GM12891 (cell line): ENCODE data around the gene TYW1B.
A peak's percentile ranks its signal among the peaks of the same experiment; 100 is the strongest.
"Not testable (repeated sequence)": the region's sequence is repeated elsewhere in the genome, so short reads cannot be mapped to it uniquely, and the experiment has no call there.

Source experiments
- DNase-seq: peaks from one replicate; pipeline ENCODE4 v3.0.0; 2011; ENCODE audit warnings: low spot score; ENCODE audit not compliant: insufficient read length
- FAIRE-seq: peaks from 2 replicates; lab custom pipeline; 2011; peaks lifted over from hg19 to GRCh38; lab: Jason Lieb, UNC
- PAX5 ChIP-seq: IDR thresholded peaks from 2 replicates; pipeline ENCODE4 v1.6.1; 2011; ENCODE audit warnings: low read length, moderate library complexity, mild to moderate bottlenecking; ENCODE audit not compliant: insufficient read depth, severe bottlenecking
- POLR2A ChIP-seq: IDR thresholded peaks from 2 replicates; pipeline ENCODE4 v1.6.1; 2011; ENCODE audit warnings: low read depth, low read length, control low read depth
- POLR2AphosphoS5 ChIP-seq: IDR thresholded peaks from 2 replicates; pipeline ENCODE4 v1.6.1; 2011; ENCODE audit warnings: low read depth, low read length, control low read depth
- POU2F2 ChIP-seq: IDR thresholded peaks from 2 replicates; pipeline ENCODE4 v1.6.1; 2011; ENCODE audit warnings: low read depth, mild to moderate bottlenecking, control low read depth, low read length, moderate library complexity
- SPI1 ChIP-seq: IDR thresholded peaks from 2 replicates; pipeline ENCODE4 v1.6.1; 2011; ENCODE audit warnings: low read depth, low read length, control low read depth
- TAF1 ChIP-seq: IDR thresholded peaks from 2 replicates; pipeline ENCODE4 v1.6.1; 2011; ENCODE audit warnings: low read depth, low read length, control low read depth

The TYW1B gene

DNA sequence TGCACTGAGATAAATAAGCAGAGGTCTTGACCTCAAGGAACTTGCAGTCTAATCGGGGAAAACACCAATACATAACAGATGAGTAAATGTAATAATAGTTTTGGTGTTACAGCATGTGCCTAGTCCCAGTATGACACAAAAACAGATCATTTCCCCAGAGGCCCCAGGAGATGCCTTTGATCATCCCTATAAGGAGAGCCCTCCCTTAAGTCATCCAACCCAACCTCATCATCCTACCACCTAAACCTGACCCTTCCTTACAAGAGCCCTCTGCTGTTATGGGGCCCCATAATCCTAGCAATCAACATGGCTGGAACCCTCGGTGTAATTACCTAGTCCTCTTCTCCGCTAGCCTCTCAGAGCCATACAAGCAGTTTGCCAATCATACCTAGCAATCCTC is 116.1 kb downstream of the TYW1B start:
- not testable (repeated sequence) for DNase-seq, FAIRE-seq

DNA sequence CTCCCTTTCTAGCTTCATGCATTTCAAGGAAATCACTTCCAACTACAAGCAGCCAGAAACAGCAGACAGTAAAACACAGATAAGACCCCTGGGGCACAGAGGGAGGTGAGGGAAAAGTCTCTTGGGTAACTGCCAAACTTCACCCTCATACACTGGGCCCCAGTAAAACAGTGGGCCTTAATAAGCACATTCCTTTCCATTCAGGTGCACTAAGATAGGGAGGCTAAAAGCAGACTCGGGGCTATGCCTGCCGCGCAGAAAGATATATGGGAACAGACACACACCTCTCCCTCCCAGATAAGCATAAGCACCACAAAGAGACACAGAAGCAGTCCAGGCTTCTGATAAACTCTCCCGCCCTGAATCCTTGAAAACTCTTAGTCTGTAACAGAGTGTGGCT is 117.0 kb downstream of the TYW1B start:
- DNase-seq (no peak), FAIRE-seq (no peak)
- no peak for TF ChIP-seq POLR2A
- no peak for TF ChIP-seq POLR2AphosphoS5
- TF ChIP-seq TAF1 = no peak
- no peak for TF ChIP-seq SPI1
- TF ChIP-seq PAX5 = no peak
- no peak for TF ChIP-seq POU2F2

DNA sequence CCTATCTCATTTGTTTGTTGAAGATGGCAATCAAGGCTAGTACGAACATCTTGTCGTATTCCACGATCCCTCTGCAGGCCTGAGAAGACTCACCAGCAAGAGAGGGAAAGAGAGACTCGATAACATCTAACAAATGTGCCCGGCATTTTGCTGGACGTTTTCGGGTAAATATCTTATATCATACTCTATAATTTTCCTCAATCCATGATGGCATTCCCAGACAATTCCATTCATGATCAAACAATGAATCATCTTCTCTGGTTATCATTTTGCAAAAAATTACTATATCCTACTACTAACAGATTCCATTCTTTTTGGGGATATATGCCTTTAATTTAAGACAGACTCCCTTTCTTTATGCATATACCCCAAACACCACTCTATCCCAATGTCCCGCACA is 118.1 kb downstream of the TYW1B start:
- TF ChIP-seq POLR2A = no peak
- TF ChIP-seq POLR2AphosphoS5 = no peak
- no peak for TF ChIP-seq PAX5
- TF ChIP-seq SPI1 = no peak
- no peak for TF ChIP-seq TAF1
- TF ChIP-seq POU2F2 = no peak
- DNase-seq (no peak), FAIRE-seq (no peak)

DNA sequence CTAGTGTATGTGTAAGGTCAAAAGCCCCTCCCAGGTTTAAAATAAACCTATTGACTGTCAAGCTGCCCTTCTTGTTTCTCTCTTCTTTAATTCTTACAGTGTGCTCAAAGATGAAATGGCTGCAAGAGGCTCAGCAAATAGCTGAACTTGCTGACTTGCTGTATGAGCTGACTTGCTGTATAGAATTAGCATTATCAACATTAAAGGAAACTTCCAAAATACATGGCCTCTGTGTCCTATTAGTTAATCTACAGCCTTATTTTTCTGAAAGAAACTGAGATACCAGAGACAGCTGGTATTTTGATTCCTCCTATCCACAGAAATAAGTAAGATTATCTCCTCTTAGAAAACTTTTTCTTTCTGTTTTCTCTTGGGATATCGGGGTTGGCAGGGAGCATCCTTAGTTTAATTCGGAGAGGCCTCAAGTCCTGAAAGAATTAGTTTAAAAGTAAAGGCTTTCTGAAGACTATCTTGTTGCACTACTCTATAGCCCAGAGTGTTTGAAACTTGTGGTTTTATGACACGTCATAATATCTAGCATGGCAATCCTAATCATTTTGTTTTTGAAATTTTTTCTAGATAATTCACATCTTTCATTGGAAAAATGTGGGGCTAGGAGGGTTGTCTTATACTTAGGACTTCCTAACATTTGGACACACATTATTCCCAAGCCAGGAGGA is 119.5 kb downstream of the TYW1B start:
- DNase-seq, FAIRE-seq: not testable (repeated sequence)

DNA sequence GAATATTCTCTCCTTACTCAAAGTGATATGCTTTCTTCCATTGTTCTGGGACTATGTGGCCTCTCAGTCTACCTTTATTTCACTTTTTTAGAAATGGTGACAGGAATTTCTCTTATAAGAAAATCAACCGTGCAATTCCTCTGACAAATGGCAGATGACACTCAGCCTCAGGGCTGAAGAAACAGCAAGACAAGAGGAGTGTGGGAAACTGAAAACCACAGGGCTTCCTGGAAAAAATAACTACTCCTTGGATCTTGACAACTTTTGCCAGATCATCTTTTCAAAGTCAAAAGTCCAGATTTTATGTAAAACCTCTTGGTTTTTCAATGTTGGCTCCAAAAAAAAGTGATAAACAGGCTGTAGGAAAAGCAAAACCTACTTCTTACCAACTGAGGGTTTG is 121.5 kb downstream of the TYW1B start:
- no peak for TF ChIP-seq SPI1
- TF ChIP-seq PAX5 = no peak
- no peak for TF ChIP-seq POLR2AphosphoS5
- TF ChIP-seq POLR2A = no peak
- no peak for TF ChIP-seq TAF1
- TF ChIP-seq POU2F2 = no peak
- DNase-seq (no peak), FAIRE-seq (no peak)

DNA sequence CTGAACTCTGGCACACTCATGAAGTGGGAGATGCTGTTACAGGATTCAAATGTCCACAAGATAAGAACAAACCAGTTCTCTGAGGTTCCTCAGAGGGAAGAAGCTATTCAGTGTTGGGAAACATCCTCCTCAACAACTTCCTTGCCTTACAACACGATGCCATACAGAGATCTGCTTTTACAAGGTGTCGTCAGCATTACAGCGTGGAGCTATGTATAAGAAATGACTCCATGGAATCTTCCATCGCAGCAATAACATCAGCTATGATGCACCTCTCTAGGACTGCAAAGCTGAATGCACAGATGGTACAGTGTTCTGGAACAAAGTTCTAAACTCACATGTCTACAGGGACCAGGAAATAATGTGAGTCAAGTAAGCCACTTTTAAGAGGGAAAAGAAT is 122.3 kb downstream of the TYW1B start:
- FAIRE-seq = peak; percentile 64
- DNase-seq = not testable (repeated sequence)

DNA sequence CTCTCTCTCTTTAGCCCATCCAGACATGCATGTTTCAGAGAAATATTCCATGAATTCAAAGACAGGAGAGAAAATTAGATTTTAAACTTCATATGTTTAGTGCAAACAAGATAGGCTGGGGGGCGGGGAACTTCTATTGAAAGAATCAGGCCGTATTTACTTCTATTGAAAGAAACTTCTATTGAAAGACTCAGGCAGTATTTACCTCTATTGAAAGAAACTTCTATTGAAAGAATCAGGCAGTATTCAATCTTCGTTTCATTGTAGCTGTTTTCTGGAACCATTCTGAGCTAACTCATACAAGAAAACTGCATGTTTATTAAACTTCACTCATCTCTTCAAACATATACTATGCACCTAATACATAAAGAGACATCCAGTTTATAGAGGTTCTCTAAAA is 123.1 kb downstream of the TYW1B start:
- FAIRE-seq = no peak
- DNase-seq = no peak
- no peak for TF ChIP-seq POLR2A
- TF ChIP-seq PAX5 = no peak
- TF ChIP-seq SPI1 = no peak
- no peak for TF ChIP-seq POU2F2
- TF ChIP-seq TAF1 = no peak
- TF ChIP-seq POLR2AphosphoS5 = no peak

DNA sequence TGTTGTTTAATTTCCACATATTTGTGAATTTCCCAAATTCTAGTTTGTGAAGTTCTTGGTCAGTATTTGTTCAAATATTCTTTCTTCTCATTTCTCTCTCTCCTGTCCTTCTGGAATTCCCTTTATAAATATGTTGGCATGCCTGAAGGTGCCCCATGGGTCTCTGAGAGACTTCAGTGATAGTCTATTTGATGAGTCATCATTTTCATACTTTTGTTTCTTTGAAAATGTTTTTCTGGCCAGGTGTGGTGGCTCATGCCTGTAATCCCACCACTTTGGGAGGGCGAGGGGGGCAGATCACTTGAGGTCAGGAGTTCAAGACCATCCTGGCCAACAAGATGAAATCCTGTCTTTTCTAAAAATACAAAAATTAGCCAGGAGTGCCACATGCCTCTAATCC is 127.5 kb downstream of the TYW1B start:
- FAIRE-seq = not testable (repeated sequence)

DNA sequence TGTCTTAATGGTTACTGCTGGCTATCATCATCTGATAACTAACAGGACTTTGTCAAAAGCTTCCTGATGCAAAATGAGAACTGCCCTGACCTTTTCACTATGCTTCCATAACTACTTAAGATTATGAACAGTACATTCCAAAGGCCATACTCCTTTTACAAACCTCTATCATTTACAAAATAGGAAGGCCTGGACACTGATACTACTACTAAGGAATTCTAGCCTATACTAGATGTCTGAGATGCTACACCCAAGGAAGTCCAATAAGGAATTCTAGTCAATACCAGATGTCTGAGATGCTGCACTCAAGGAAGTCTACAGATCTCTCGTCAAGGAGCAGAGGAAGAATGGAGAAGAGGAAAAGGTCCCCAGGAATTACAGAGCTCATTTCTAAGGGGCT is 130.9 kb downstream of the TYW1B start:
- not testable (repeated sequence) for DNase-seq, FAIRE-seq

More for the DNA sequence above, 127.5 kb downstream of the TYW1B start:
- not testable (repeated sequence) for DNase-seq

DNA sequence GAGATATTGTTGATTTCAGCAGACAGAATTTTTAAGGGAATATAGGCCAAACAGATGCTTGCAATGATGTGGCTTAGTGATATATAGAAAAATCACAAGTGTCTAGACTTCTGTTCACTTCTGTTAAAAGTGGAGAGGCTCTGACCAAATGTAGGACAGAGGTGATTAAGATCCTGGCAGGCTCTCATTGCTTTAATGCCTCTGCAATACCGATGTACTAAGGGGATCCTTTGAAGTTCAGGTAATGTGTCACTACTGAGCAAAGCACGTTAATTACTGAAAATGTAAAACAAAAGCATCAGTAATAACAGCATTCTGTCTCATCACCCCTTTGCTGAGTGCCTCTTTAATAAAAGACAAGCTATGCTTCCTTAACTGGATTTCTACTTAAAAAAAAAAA is 131.4 kb downstream of the TYW1B start:
- DNase-seq, FAIRE-seq: not testable (repeated sequence)

DNA sequence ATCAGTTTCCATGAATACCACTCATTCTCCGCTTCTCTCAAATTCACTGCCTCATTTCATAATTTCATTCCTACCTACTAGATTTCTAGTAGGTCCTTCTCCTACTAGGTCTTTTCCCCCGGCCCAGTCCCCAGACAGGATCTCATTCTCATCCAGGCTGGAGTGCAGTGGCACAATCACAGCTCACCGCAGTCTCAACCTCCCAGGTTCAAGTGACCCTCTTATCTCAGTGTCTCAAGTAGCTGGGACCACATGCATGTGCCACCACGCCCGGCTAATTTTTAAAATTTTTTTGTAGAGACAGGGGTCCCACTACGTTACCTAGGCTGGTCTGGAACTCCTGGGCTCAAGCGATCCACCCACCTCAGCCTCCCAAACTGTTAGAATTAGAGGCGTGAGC is 132.5 kb downstream of the TYW1B start:
- FAIRE-seq = not testable (repeated sequence)

DNA sequence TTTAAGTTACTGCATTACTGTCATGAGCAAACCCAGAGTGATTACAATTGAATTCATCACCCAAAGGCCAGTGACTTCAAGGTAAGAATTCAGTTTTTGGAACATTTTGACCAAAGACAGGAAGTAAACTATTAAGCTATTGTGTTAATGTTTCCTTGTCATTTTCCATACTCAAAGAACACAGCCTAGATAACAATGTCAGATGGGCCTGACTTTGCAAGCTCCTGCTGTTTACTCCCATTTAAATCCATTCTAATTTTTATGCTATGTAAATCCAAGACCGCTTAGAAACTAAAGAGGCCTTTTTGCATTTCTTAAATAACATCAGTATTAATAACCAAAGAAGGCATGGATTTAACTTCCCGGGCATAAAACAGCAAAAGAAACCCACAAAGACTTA is 136.6 kb downstream of the TYW1B start:
- not testable (repeated sequence) for DNase-seq, FAIRE-seq

More for the DNA sequence above, 132.5 kb downstream of the TYW1B start:
- DNase-seq = not testable (repeated sequence)

DNA sequence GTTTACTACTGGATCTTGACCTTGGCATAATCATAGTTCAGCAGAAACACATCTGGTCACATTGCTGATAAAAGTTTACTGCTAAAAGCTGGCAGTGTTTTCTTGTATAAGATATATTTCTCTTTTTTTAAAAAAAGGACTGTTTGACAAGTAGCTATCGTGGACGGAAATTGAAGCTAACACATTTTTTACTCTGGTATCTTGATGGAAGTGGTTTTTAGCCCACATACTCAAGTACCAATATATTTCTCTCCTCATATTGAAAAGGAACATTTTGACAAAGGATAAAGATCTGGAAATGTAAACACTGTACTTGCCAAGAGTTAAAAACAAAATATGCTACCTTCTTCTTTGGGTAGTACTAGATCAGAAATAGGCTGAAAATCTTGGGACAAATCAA is 137.8 kb downstream of the TYW1B start:
- not testable (repeated sequence) for DNase-seq
- peak; percentile 13 for FAIRE-seq

DNA sequence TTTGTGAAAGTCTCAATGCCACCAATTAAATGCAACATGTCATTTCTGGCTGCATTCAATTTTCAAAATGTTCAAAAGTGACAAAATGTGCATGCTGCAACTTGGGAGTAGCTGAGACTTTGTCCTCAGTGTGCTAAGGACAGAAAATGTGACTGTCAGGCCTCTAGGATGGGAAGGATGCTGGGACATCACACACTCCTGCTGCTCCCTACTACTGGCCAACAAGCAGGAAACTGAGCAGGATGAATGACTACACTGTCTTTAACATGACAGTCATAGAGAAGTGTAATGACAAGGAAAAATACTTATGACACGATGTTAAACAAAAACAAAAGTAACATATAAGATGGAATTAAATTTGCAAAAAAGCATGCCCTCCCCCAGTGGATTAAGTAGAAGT is 138.7 kb downstream of the TYW1B start:
- DNase-seq, FAIRE-seq: not testable (repeated sequence)

DNA sequence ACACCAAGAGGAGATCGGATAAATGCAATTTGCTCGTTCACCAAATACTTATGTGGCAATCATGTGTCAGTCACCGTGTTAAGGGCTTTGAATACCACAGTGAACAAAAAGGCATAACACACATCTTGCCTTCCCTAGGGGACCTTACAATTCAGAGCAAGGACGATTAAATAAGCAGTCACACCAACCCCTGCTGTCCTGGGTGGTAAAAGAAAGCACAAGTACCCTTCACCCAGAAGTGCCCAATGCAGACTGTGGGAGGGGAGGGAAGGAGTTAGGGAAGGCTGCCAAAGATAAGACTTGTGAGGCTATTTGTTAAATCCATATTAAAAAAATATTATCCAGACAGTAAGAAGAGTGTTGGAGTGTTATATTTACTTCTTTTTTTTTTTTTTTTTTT is 146.8 kb downstream of the TYW1B start:
- not testable (repeated sequence) for FAIRE-seq, DNase-seq

DNA sequence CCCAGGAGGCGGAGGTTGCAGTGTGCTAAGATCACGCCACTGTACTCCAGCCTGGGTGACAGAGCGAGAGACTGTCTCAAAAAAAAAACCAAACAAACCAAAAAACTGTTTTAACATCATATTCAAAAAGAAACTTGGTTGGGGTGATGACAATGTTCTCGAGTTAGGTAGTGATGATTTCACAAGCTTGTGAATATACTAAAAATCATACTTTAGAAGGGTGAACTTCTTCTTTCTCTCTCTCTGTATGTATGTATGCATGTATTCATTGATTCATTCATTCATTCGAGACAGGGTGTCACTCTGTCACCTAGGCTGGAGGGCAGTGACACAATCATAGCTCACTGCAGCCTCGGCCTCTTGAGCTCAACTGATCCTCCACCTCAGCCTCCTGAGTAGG is 151.1 kb downstream of the TYW1B start:
- FAIRE-seq, DNase-seq: not testable (repeated sequence)

DNA sequence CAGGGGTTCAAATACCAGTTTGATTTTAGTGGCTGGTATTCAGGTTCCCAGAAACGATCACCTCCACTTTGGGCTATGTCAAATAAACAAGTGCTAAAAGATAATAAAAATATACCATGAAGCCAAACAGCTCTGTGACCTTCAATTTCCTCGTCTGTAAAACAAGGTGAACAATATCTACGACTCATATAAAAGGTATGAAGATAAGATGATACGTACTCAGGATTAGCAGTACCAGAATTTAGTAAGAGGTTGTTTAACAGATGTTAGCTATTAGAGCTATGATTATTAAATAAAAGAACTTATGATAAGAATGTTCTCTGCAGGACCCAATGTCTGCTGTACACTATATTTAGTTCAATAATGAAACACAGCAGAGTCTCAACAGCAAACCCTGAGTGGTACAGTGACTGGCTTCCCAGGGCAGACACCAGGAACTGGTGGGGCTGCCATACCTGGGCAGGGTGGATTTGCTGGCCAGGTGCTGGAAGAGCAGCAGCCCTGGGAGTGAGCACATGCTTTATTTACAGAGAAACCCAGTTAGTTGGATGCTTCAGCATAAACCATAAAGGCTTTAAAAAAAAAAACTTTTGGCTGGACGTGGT is 151.8 kb downstream of the TYW1B start:
- not testable (repeated sequence) for DNase-seq, FAIRE-seq

DNA sequence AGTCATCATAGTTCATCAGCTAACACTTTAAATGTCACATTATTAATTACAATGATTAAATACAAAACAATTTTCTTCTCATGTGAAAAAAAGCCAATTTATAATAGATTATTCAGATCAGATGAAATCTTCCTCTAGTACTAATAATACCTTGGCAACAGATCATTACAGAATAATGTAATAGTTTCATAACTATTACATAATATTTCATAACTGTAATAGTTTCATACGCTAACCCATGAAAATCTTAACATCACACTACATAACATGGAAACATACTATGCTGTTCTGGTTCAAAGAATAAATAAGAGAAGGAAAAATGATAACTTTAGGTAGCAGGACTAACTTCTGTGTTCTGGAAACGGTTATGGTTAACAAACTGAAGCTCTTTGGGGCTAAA is 152.3 kb downstream of the TYW1B start:
- FAIRE-seq, DNase-seq: not testable (repeated sequence)
